Ishikawa (cell line): ENCODE measurements around the gene KDM2A.

Source experiments
- FOXM1 ChIP-seq: IDR thresholded peaks from 2 replicates; pipeline ENCODE4 v1.6.1; 2012; ENCODE audit warnings: low read depth, borderline replicate concordance
- NFIC ChIP-seq: IDR thresholded peaks from 2 replicates; pipeline ENCODE4 v1.6.1; 2012
- REST ChIP-seq: IDR thresholded peaks from 2 replicates; pipeline ENCODE4 v1.6.1; 2012; ENCODE audit warnings: low read depth, mild to moderate bottlenecking

- TF ChIP-seq FOXM1 (no peak), NFIC (no peak), REST (no peak)
These were observed 153.5 kb downstream of the KDM2A start for GRCh38 chr11:67272327-67273259.
